Subcutaneous abdominal adipose tissue (tissue), 5 donors: Measurements from ENCODE around the gene DNHD1.
A peak's percentile ranks its signal among the peaks of the same experiment; 100 is the strongest.

Experiments
- H3K27ac ChIP-seq: one replicate; pipeline ENCODE4 v1.7.0; 2013; ENCODE audit warnings: low read depth, mild to moderate bottlenecking, inconsistent platforms, low read length, moderate library complexity
- H3K27me3 ChIP-seq, 5 donors: one replicate each; pipeline ENCODE4 v1.7.0; 2013; ENCODE audit warnings: low read length in 5 of 5, inconsistent platforms in 1 of 5; ENCODE audit not compliant: control insufficient read depth in 5 of 5, insufficient read depth in 4 of 5
- H3K36me3 ChIP-seq, 5 donors: one replicate each; pipeline ENCODE4 v1.7.0; 2013; ENCODE audit warnings: low read length in 5 of 5; ENCODE audit not compliant: control insufficient read depth in 5 of 5, insufficient read depth in 5 of 5
- H3K4me1 ChIP-seq, 5 donors: one replicate each; pipeline ENCODE4 v1.7.0; 2013; ENCODE audit warnings: low read length in 5 of 5, mild to moderate bottlenecking in 3 of 5, moderate library complexity in 1 of 5; ENCODE audit not compliant: control insufficient read depth in 5 of 5, insufficient read depth in 5 of 5
- H3K4me3 ChIP-seq, 5 donors: one replicate each; pipeline ENCODE4 v1.7.0; 2013; ENCODE audit warnings: low read length in 5 of 5, low read depth in 1 of 5
- H3K9ac ChIP-seq, 5 donors: one replicate each; pipeline ENCODE4 v1.7.0; 2013; ENCODE audit warnings: low read length in 5 of 5, mild to moderate bottlenecking in 4 of 5, moderate library complexity in 3 of 5
- H3K9me3 ChIP-seq, 5 donors: one replicate each; pipeline ENCODE4 v1.7.0; 2013; ENCODE audit warnings: low read length in 5 of 5; ENCODE audit not compliant: control insufficient read depth in 5 of 5
- donor health status: healthy.
- donor health status: healthy.
- donor health status: healthy.
- donor health status: healthy.
- donor health status: healthy.

The DNHD1 gene

DNA sequence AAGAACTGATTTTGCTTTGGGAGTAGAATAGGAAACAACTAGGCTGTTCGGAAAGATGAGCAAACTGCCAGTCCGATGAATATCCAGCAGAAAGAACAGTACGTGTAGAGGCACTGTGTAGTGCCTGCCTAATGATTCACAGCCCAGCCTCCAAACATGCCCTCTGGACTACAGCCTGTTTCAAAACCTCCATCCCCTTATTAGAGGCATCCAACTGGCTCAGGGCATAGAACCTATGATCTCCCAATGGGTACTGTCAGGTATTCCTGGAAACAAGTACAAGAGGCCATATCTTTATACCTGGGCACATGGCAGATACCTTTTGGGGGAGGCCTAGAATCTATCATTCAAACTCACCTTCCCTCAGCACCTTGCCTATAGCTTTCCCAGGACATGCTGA is 101.5 kb downstream of the DNHD1 start:
- Histone ChIP-seq H3K4me1 (peaks cover 4 to 49% (median 35%) of the 10 kb centered on the region in 5 donors), H3K9me3 (no peaks in the 10 kb centered on the region), H3K27me3 (no peaks in the 10 kb centered on the region), H3K9ac (no peak overlapping the region), H3K27ac (no peak overlapping the region), H3K4me3 (no peak overlapping the region), H3K36me3 (peaks cover 10 to 57% (median 43%) of the 10 kb centered on the region in 5 donors)

- Histone ChIP-seq H3K4me1 (peaks cover 4 to 45% (median 37%) of the 10 kb centered on the region in 5 donors), H3K9ac (no peak overlapping the region), H3K9me3 (no peaks in the 10 kb centered on the region), H3K27me3 (no peaks in the 10 kb centered on the region), H3K4me3 (no peak overlapping the region), H3K36me3 (peaks cover 5 to 49% (median 38%) of the 10 kb centered on the region in 5 donors), H3K27ac (no peak overlapping the region)
Measured at GRCh38 chr11:6599449-6599848, 102.4 kb downstream of the DNHD1 start.

GRCh38 chr11:6599881-6600390 is 102.9 kb downstream of the DNHD1 start:
- Histone ChIP-seq H3K4me1 (peaks cover 4 to 46% (median 42%) of the 10 kb centered on the region in 5 donors), H3K36me3 (peaks cover 5 to 46% (median 36%) of the 10 kb centered on the region in 5 donors), H3K27ac (no peak overlapping the region)

GRCh38 chr11:6601041-6601461 is 104.0 kb downstream of the DNHD1 start:
- Histone ChIP-seq H3K36me3 (peaks cover 5 to 46% (median 36%) of the 10 kb centered on the region in 5 donors), H3K4me3 (no peak overlapping the region), H3K27ac (no peak overlapping the region), H3K4me1 (peaks cover 4 to 52% (median 47%) of the 10 kb centered on the region in 5 donors), H3K9ac (peak overlapping the region in 1 of 5 donors; percentile 11), H3K27me3 (no peaks in the 10 kb centered on the region), H3K9me3 (no peaks in the 10 kb centered on the region)

More at GRCh38 chr11:6599881-6600390, 102.9 kb downstream of the DNHD1 start:
- Histone ChIP-seq H3K27me3 (no peaks in the 10 kb centered on the region), H3K9ac (peak overlapping the region in 1 of 5 donors; percentile 8), H3K9me3 (no peaks in the 10 kb centered on the region), H3K4me3 (no peak overlapping the region)

DNA sequence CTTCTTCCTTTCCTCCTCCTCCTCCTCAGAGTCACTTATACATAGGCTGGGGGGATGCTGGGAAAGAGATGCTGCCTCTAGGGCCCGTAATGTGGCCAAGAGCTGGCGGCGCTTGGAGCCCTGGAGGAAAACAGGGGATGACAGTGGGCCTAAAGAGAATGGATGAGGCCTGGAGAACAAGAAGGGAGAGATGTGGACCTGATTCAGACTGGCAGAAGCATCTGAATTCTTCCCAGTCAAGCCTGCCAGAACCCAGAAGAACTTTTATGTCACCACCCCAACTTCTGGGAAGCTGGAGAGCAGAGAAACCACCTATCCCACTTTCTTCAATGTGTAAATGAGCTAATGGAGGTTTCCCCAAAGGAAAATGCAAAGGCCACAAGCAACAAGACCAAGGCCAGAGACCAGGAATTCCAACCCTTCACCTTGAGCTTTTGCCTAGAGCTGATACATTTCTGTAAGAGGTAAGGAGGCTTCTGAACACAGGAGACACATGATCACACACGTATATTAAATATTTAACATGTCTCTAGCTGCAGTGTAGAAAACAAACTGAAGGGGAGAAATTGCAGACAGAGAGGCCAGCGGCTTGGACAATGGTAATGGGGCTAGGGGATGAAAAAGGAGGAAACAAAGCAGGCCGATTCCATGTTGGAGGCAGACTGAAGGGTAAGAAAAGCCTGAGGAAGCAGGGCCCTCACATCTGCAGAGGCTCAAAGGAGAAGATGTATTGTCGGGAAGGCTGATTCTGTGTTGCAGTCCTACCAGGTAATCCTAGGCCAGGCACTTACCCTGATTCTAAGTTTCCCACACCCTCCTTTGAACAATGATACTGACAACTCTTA is 105.2 kb downstream of the DNHD1 start:
- Histone ChIP-seq H3K36me3 (peaks cover 5 to 37% (median 36%) of the 10 kb centered on the region in 5 donors), H3K9me3 (no peaks in the 10 kb centered on the region), H3K4me3 (peak overlapping the region; percentile 90 to 98 (median 95)), H3K27me3 (no peaks in the 10 kb centered on the region), H3K4me1 (peaks cover 6 to 52% (median 48%) of the 10 kb centered on the region in 5 donors), H3K27ac (peak overlapping the region; percentile 98), H3K9ac (peak overlapping the region; percentile 83 to 99 (median 97))

DNA sequence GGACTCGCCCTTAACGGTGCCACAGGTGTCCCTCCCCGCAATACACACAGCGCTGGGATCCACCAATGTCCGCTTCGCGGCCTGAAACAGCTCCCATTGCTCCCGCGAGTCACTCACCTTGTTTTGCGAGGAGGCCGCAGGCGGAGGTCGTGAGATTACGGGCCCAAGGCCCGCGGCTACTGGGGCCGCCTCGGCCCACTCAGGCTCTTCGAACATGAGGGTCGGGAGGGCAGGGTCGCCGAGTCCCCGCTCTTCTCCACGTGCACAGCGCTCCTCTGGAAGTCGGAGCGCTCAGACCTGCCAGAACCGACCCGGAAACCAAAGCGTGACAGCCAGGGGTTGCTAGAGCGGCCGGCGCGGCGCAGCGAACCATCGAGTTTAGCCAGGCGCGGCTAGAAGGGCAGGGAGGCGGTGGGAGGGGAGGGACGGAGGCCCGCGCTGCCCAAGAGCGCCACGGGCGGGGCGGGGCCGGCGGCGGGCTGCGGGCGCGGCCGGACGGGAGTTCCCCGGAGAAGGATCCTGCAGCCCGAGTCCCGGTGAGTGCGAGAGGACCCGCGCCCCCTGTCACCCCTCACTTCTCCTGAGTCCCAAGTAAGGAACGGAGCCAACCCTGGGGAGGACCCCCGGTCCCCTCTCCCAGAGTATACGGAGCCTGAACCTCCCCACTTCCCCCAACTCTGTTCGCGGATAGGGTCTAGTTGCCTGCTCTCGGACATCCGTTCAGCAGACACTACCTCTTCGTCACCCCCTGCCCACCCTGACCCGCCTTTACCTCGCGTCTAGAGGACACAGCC is 106.4 kb downstream of the DNHD1 start, which contains the start of the genes ILK and RRP8:
TSS of gene ILK (plus strand) at position 488 of the 794 bp plus-strand sequence. CDS start 498 bp downstream, outside the sequence.
TSS of gene RRP8 (minus strand) at position 330 of the 794 bp plus-strand sequence. CDS start at position 216, 114 bp downstream.
- H3K4me1 ChIP-seq: peaks cover 9 to 64% (median 57%) of the 10 kb centered on the region in 5 donors
- peak within 1 kb of the TSS; percentile 95 to 99 (median 98) for H3K9ac ChIP-seq
- H3K27ac ChIP-seq: peak within 1 kb of the TSS; percentile 98
- H3K4me3 ChIP-seq: peak within 1 kb of the TSS; percentile 92 to 98 (median 96)
- H3K36me3 ChIP-seq: peaks cover 5 to 42% (median 39%) of the 10 kb centered on the region in 5 donors
- H3K9me3 ChIP-seq: no peaks in the 10 kb centered on the region
- no peaks in the 10 kb centered on the region for H3K27me3 ChIP-seq

GRCh38 chr11:6604081-6604626 is 107.1 kb downstream of the DNHD1 start:
- peak overlapping the region; percentile 75 to 98 (median 97) for H3K9ac ChIP-seq
- H3K27me3 ChIP-seq: no peaks in the 10 kb centered on the region
- H3K4me3 ChIP-seq: peak overlapping the region; percentile 92 to 98 (median 96)
- peak overlapping the region; percentile 98 for H3K27ac ChIP-seq
- H3K9me3 ChIP-seq: no peaks in the 10 kb centered on the region
- H3K36me3 ChIP-seq: peaks cover 5 to 42% (median 39%) of the 10 kb centered on the region in 5 donors
- H3K4me1 ChIP-seq: peaks cover 9 to 67% (median 59%) of the 10 kb centered on the region in 5 donors

DNA sequence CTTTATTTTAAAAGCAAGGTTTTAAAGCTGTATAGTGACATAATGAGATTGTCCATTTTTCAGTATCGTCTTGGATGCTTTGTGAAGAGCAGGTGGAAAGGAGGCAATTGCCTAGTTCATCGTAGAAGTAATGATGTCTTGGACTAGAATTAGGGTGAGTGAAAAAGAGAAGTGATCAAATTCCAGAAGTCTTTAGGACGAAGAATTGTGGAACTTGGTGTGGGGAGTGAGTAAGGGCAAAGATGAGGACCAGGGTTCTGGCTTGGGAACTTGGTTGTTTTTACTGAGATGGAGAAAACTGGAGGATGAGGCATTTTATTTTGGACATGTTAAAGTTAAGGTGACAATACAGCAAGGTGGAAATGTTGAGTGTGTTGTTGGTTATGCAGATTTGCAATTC is 107.7 kb downstream of the DNHD1 start:
- Histone ChIP-seq H3K9ac (peak overlapping the region; percentile 53 to 98 (median 88)), H3K9me3 (no peaks in the 10 kb centered on the region), H3K27ac (peak overlapping the region; percentile 98), H3K4me1 (peaks cover 9 to 67% (median 59%) of the 10 kb centered on the region in 5 donors), H3K27me3 (no peaks in the 10 kb centered on the region), H3K4me3 (peak overlapping the region; percentile 92 to 98 (median 96)), H3K36me3 (peaks cover 5 to 42% (median 39%) of the 10 kb centered on the region in 5 donors)

DNA sequence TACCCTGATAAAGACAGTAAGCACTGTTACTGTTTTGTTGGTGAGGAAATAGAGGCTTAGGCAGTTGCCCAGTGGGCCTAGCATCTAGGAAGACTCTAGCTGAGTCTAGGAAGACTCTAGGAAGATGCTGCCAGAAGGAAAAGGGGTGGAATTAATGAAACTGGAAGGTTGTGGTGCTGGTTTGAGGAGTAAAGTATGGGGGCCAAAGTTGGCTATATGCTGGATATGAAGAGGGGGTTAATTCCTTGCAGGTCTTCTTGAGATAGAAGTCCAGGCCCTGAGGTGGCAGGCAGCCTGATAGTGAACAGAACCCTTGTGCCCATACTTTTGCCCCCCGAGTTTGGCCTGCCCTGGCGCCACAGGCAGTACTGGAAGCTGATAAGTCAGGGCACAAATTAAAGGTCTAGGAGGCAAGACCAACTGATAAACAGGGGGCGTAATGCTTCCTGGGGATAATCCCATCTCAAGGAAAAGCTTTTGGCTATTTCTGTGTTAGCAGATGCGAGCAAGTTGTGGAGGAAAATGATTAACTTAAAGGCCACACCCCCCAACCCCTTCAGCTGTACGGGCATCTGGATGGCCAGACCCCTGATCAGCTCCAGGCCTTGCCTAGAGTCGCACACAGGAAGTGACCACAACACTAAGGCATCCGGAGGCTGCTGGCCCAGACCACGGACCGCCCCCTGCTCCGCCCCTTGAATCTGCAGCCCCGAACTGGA is 109.5 kb downstream of the DNHD1 start:
- Histone ChIP-seq H3K36me3 (peaks cover 5 to 39% (median 36%) of the 10 kb centered on the region in 5 donors), H3K9ac (peak overlapping the region; percentile 32 to 73 (median 48)), H3K27me3 (no peaks in the 10 kb centered on the region), H3K4me3 (peak overlapping the region; percentile 31 to 61 (median 42)), H3K4me1 (peaks cover 15 to 79% (median 72%) of the 10 kb centered on the region in 5 donors), H3K27ac (peak overlapping the region; percentile 98), H3K9me3 (no peaks in the 10 kb centered on the region)
